NCI-H1694 (cell line): ENCODE measurements around the gene CT47A7.
"Not testable (repeated sequence)": the region's sequence is repeated elsewhere in the genome, so short reads cannot be mapped to it uniquely, and the experiment has no call there.

Source experiments
- DNase-seq: peaks from one replicate; lab custom pipeline; 2025; lab: John Stamatoyannopoulos, UW

CT47A7 gene

DNA sequence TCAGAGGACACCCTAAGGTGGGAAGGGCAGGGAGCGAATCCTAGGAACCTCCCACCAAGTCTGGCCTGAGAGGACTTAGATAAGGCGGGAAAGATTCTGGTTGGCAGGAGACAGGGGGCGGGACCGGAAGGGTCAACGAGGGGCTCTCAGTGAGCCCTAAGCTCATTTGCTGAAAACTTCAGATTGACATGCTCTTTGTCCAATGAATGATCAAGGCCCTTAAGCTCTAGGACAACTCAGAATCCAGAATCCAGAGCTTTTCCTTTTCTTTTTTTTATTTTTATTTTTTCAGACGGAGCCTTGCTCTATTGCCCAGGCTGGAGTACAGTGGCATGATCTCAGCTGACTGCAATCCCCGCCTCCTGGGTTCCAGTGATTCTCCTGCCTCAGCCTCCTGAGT, at the start of gene CT47A7:
Gene CT47A7, minus strand, starts transcription at position 101 of the 400 bp plus-strand sequence. CDS start 255 bp downstream, outside the sequence.
- not testable (repeated sequence) for DNase-seq

DNA sequence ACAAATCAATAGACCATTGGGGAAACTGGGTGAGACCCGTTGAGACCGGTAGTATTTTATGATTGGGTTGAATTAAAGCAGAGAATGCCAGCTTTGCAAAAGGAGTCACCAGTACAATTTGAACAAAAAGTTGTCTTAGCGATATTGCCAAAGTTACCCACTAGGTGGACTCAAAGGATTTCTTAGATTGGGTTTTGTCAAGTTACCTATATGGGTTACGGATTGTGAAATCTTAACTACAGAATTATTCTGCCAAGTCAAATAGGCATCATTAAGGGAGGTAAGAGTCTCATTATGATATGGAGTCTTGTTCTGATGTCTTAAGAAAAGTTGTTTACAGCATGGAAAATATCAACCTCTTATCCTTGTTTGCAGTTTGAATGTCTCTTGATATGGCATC, 44.2 kb upstream of the CT47A7 start:
- peak; percentile 45 for DNase-seq

DNA sequence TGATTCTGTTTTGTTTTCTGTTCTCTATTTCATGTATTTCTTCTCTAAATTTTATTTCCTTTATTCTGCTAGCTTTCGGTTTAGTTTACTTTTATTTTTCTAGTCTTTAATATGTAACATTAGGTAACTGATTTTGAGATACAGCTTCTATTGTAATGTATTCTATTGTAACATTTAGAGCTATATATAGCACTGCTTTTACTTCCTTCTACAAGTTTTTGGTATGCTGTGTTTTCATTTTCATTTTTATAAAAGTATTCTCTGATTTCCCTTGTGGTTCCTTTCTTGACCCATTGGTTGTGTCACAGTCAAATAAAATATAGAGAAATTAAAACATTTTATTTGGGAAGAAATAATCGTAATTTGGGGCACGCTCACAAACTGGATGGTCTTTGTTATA, 43.0 kb upstream of the CT47A7 start:
- no peak for DNase-seq

DNA sequence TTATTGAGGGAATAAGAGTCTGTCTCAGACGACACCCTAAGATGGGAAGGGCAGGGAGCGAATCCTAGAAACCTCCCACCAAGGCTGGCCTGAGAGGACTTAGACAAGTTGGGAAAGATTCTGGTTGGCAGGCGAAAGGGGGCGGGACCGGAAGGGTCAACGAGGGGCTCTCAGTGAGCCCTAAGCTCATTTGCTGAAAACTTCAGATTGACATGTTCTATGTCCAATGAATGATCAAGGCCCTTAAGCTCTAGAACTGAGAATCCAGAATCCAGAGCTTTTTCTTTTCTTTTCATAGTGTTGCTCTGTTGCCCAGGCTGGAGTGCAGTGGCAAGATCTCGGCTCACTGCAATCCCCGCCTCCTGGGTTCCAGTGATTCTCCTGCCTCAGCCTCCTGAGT, 29.3 kb upstream of the CT47A7 start, which contains the start of gene CT47A1:
Gene CT47A1, minus strand, starts transcription at position 101 of the 400 bp plus-strand sequence. CDS start 231 bp downstream, outside the sequence.
- not testable (repeated sequence) for DNase-seq
